ENCODE results near the gene ITIH5. TPM values are rescaled to one million over a fixed set of nuclear protein-coding genes. Genes with fewer than 3 reads are reported as not detected.

Gene ITIH5
- total RNA-seq (2011; cell fraction: chromatin; rRNA removed; ENCODE audit: low replicate concordance): 1.2 and 1.8 TPM in 2 replicates
- 0.83 and 1.3 TPM in 2 replicates for total RNA-seq (2011; cell fraction: nucleolus; rRNA removed)
- 1.0 and 1.2 TPM in 2 replicates for total RNA-seq (2011; cell fraction: nucleoplasm; rRNA removed)
- total RNA-seq (2014; rRNA removed): 2.5 and 3.2 TPM in 2 replicates
- 2.4 and 3.0 TPM in 2 replicates for total RNA-seq (2014; rRNA removed; fragmentation: Illumina TruSeq; extraction: Trizol)
- 2.4 and 2.6 TPM in 2 replicates for total RNA-seq (2015; rRNA removed; fragmentation: Illumina TruSeq; extraction: Trizol)
- 3.9 and 4.9 TPM in 2 replicates for total RNA-seq (2021)
- 0.32 and 0.52 TPM in 2 replicates for polyA plus RNA-seq (2011; rRNA removed)
- 0.53 and 0.60 TPM in 2 replicates for polyA plus RNA-seq (2011; cell fraction: cytosol; rRNA removed)
- 0.29 and 0.40 TPM in 2 replicates for polyA plus RNA-seq (2011; cell fraction: nucleus; rRNA removed)
- 2.5 and 19.2 TPM in 2 replicates for polyA plus RNA-seq (2012)
- polyA plus RNA-seq (2014; fragmentation: Illumina TruSeq; extraction: Trizol): 3.9 and 4.5 TPM in 2 replicates
- under 1 TPM; 0.72 to 0.91 TPM for polyA plus RNA-seq (2014; fragmentation: Nextera tagmentation; extraction: Ambion mirVana)
- 3.0 and 5.2 TPM in 2 replicates for polyA plus RNA-seq (2014; rRNA removed)
- 0.60 and 1.1 TPM in 2 replicates for polyA minus RNA-seq (2011; rRNA and poly(A)+ RNA removed)
- 0.38 TPM in 1 of 2 replicates, not detected in the other for polyA minus RNA-seq (2011; cell fraction: cytosol; rRNA and poly(A)+ RNA removed)
- polyA minus RNA-seq (2011; cell fraction: nucleus; rRNA and poly(A)+ RNA removed): 0.11 and 0.67 TPM in 2 replicates
- Bru-seq, nascent RNA: percentile 28 among the genes with signal in this experiment
- percentile 31 among the genes with signal in this experiment for BruChase-seq, experiment 1, labeled RNA remaining after a 2-hour chase
- BruChase-seq, experiment 2, labeled RNA remaining after a 6-hour chase: percentile 28 among the genes with signal in this experiment
- long read RNA-seq, experiment 1, partial matches to known transcripts: 0 of 5 reads
- long read RNA-seq, experiment 1, other reads (novel, unspliced or antisense): 4 of 5 reads
- long read RNA-seq, experiment 2, partial matches to known transcripts: 0 of 4 reads
- long read RNA-seq, experiment 2, other reads (novel, unspliced or antisense): 3 of 4 reads
- long read RNA-seq, experiment 3, partial matches to known transcripts: 1 of 4 reads
- long read RNA-seq, experiment 3, other reads (novel, unspliced or antisense): 1 of 4 reads

- no peaks in the 10 kb centered on the region for H3K9me1 ChIP-seq (ENCODE audit: control insufficient read depth, insufficient read depth, low read length)
- TF ChIP-seq CHD1 (IDR thresholded peaks at IDR 0.05; ENCODE audit: low read length) (no peak), C11orf30 (IDR thresholded peaks at IDR 0.05; ENCODE audit: low read depth) (no peak), NCOA1 (IDR thresholded peaks at IDR 0.05; ENCODE audit: low read depth) (no peak), RUNX1 (IDR thresholded peaks at IDR 0.05; ENCODE audit: low read depth) (no peak), ZNF780A (CRISPR knock-in tag; IDR thresholded peaks at IDR 0.05) (no peak), NCOA2 (IDR thresholded peaks at IDR 0.05; ENCODE audit: partially characterized antibody in 2 of 2) (no peak), TBP (optimal IDR thresholded peaks at IDR 0.05; ENCODE audit: low read depth, low read length) (no peak), DLX4 (CRISPR knock-in tag; IDR thresholded peaks at IDR 0.05) (no peak), SIN3B (IDR thresholded peaks at IDR 0.05; ENCODE audit: low read depth) (no peak), ZFP1 (CRISPR knock-in tag; IDR thresholded peaks at IDR 0.05) (no peak), ZNF398 (CRISPR knock-in tag; IDR thresholded peaks at IDR 0.05) (no peak), RBM17 (IDR thresholded peaks at IDR 0.05; ENCODE audit: borderline replicate concordance, low read depth, low read length) (no peak)
- TF ChIP-seq, protein P1, sequence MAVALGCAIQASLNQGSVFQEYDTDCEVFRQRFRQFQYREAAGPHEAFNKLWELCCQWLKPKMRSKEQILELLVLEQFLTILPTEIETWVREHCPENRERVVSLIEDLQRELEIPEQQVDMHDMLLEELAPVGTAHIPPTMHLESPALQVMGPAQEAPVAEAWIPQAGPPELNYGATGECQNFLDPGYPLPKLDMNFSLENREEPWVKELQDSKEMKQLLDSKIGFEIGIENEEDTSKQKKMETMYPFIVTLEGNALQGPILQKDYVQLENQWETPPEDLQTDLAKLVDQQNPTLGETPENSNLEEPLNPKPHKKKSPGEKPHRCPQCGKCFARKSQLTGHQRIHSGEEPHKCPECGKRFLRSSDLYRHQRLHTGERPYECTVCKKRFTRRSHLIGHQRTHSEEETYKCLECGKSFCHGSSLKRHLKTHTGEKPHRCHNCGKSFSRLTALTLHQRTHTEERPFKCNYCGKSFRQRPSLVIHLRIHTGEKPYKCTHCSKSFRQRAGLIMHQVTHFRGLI (CRISPR knock-in tag; IDR thresholded peaks at IDR 0.05): no peak
- in situ Hi-C loops (cut with MboI): no loop called here
- no peak within 1 kb of the TSS for H3K27ac ChIP-seq (ENCODE audit: extremely low read depth, low read depth, low read length)
- H3K4me3 ChIP-seq: no peak within 1 kb of the TSS
- no peaks in the 10 kb centered on the region for H4K20me1 ChIP-seq (replicated peaks; ENCODE audit: control insufficient read depth, insufficient read depth, low read length)
- DNase-seq (ENCODE audit: extremely low read depth in 1 of 4, low spot score in 3 of 4): peak in 2 of 4 experiments; percentile 47 to 48
- POLR2A ChIA-PET: interaction anchor here (0.6 to 0.9 kb wide), 3 partner anchors 83 to 1547 kb away, joined by 3 read pairs; no protein-coding TSS in a partner anchor
- peaks cover 19 to 25% of the 10 kb centered on the region in 2 experiments for H3K27me3 ChIP-seq (ENCODE audit: control insufficient read depth in 2 of 2, insufficient read depth in 2 of 2, low read length in 2 of 2)
- no TSS peak for BruUV-seq (replicated peaks)
- CTCF ChIA-PET (ENCODE audit: low intra/inter-chr PET ratio): no interaction called here
- no peaks in the 10 kb centered on the region for H3K36me3 ChIP-seq (ENCODE audit: control insufficient read depth, insufficient read depth, low read length)
- 25% methylated on average over 28 of the region's 54 CpGs for WGBS (ENCODE audit: insufficient coverage, low coverage, missing lambda C conversion rate)
- ATAC-seq: no peak
- H3K4me1 ChIP-seq (replicated peaks in 1 of 2; ENCODE audit: control insufficient read depth in 2 of 2, insufficient read depth in 2 of 2, low read length in 2 of 2): peaks cover 0 to 7% of the 10 kb centered on the region in 2 experiments; a peak in 2 of 5 replicates
- no peaks in the 10 kb centered on the region for H3K9me3 ChIP-seq (replicated peaks; ENCODE audit: control insufficient read depth, insufficient read depth, low read depth, low read length)
- no peaks in the 10 kb centered on the region for H3K79me2 ChIP-seq (ENCODE audit: control insufficient read depth, insufficient read depth, low read length)
- no peak for FAIRE-seq
- H3K9ac ChIP-seq (ENCODE audit: insufficient read depth in 1 of 2, low read depth in 2 of 2, low read length in 2 of 2): no peak within 1 kb of the TSS
- no peak within 1 kb of the TSS for H2AFZ ChIP-seq (ENCODE audit: low read depth, low read length)
- intact Hi-C loops (cut with micrococcal nuclease): no loop called here
- H3K4me2 ChIP-seq (ENCODE audit: insufficient read depth, low read length): no peak within 1 kb of the TSS
Measured at GRCh38 chr10:7666253-7667023, at the start of gene ITIH5. Gene ITIH5, minus strand, starts transcription at chr10:7666966. Its CDS starts 74 bp downstream, at chr10:7666892.
